Measurements from ENCODE around the gene TTC39A.

TTC39A gene

GRCh38 chr1:51296383-51297357 is 33.7 kb downstream of the TTC39A start:
- DNase-seq: peak; percentile 6 to 78 (median 54)

- no peak for DNase-seq
These were observed 34.4 kb downstream of the TTC39A start for GRCh38 chr1:51295926-51296325.

GRCh38 chr1:51294566-51295184 is 35.7 kb downstream of the TTC39A start:
- DNase-seq: no peak

GRCh38 chr1:51293898-51294515 is 36.4 kb downstream of the TTC39A start:
- no peak for DNase-seq

GRCh38 chr1:51290489-51290847 is 39.9 kb downstream of the TTC39A start:
- no peak for DNase-seq

- DNase-seq: peak in 1 of 14 donors; percentile 13
These were observed 40.5 kb downstream of the TTC39A start for GRCh38 chr1:51289676-51290488.

GRCh38 chr1:51288578-51288977 is 41.8 kb downstream of the TTC39A start:
- DNase-seq: no peak

GRCh38 chr1:51287966-51288365 is 42.4 kb downstream of the TTC39A start:
- no peak for DNase-seq

- DNase-seq: no peak
These were observed 45.3 kb downstream of the TTC39A start for GRCh38 chr1:51285055-51285454.

GRCh38 chr1:51284487-51284954 is 45.8 kb downstream of the TTC39A start:
- DNase-seq: no peak

- DNase-seq: no peak
These were observed 46.4 kb downstream of the TTC39A start for GRCh38 chr1:51283979-51284378.

- DNase-seq: no peak
These were observed 47.8 kb downstream of the TTC39A start for GRCh38 chr1:51282605-51283004.

- DNase-seq: no peak
These were observed 48.6 kb downstream of the TTC39A start for GRCh38 chr1:51281807-51282206.

GRCh38 chr1:51280321-51280978 is 49.9 kb downstream of the TTC39A start:
- no peak for DNase-seq

GRCh38 chr1:51276286-51276685 is 54.1 kb downstream of the TTC39A start:
- no peak for DNase-seq

- no peak for DNase-seq
These were observed 55.7 kb downstream of the TTC39A start for GRCh38 chr1:51274676-51275075.

GRCh38 chr1:51272916-51273315 is 57.4 kb downstream of the TTC39A start:
- no peak for DNase-seq

- no peak for DNase-seq
These were observed 59.6 kb downstream of the TTC39A start for GRCh38 chr1:51270751-51271150.

- DNase-seq: no peak
These were observed 61.7 kb downstream of the TTC39A start for GRCh38 chr1:51268634-51269033.

GRCh38 chr1:51266791-51267190 is 63.6 kb downstream of the TTC39A start:
- no peak for DNase-seq

GRCh38 chr1:51266181-51266580 is 64.2 kb downstream of the TTC39A start:
- DNase-seq: no peak

GRCh38 chr1:51265618-51266017 is 64.7 kb downstream of the TTC39A start:
- DNase-seq: no peak

All from C1 segment of cervical spinal cord (tissue), 14 donors.